HG02840 (cell line): ENCODE measurements around the gene ADIG.

Experiments used
- ATAC-seq: cut with Tn5 transposase; IDR thresholded peaks from one replicate; pipeline ENCODE4 v1.9.1; 2021; ENCODE audit warnings: mild to moderate bottlenecking, moderate library complexity, moderate number of reproducible peaks; ENCODE audit not compliant: unreplicated experiment, low FRiP score

ADIG gene

GRCh38 chr20:38628580-38629470 lies 47.8 kb downstream of the ADIG start:
- no peak for ATAC-seq

- ATAC-seq, result no peak
Observed at GRCh38 chr20:38629979-38630378, 49.0 kb downstream of the ADIG start.

- ATAC-seq, result no peak
Observed at GRCh38 chr20:38630727-38631126, 49.7 kb downstream of the ADIG start.

GRCh38 chr20:38631155-38632022 lies 50.4 kb downstream of the ADIG start:
- ATAC-seq, result no peak

- no peak for ATAC-seq
Observed at GRCh38 chr20:38633577-38634093, 52.6 kb downstream of the ADIG start.

- ATAC-seq, result no peak
Observed at GRCh38 chr20:38635721-38636288, 54.8 kb downstream of the ADIG start.
